Loucy (cell line): Measurements from ENCODE around the gene TMEM238.

Source experiments
- H2AFZ ChIP-seq: fragments of 200-600 bp; sonication (generic); 2 replicates; pipeline ENCODE4 v1.6.0; 2016; ENCODE audit warnings: antibody characterized with exemption, mild to moderate bottlenecking, low read length, moderate library complexity
- H3F3A ChIP-seq: fragments of 200-600 bp; 2 replicates; pipeline ENCODE4 v1.6.0; 2016; ENCODE audit warnings: antibody characterized with exemption, low read depth, mild to moderate bottlenecking
- H3K27me3 ChIP-seq: fragments of 200-600 bp; sonication (generic); 2 replicates; pipeline ENCODE4 v1.6.1; 2014; ENCODE audit warnings: low read length, mild to moderate bottlenecking; ENCODE audit not compliant: insufficient read depth, poor library complexity, severe bottlenecking
- H3K36me3 ChIP-seq: fragments of 200-600 bp; sonication (generic); 2 replicates; pipeline ENCODE4 v1.6.1; 2016; ENCODE audit warnings: low read length; ENCODE audit not compliant: insufficient read depth
- H3K4me1 ChIP-seq: fragments of 200-600 bp; sonication (generic); 2 replicates; pipeline ENCODE4 v1.5.1; 2014; ENCODE audit warnings: low read length, mild to moderate bottlenecking; ENCODE audit not compliant: insufficient read depth, poor library complexity, severe bottlenecking
- H3K4me2 ChIP-seq: fragments of 200-600 bp; sonication (generic); 2 replicates; pipeline ENCODE4 v1.6.0; 2014; ENCODE audit warnings: antibody characterized with exemption, low read length, low read depth, mild to moderate bottlenecking; ENCODE audit not compliant: poor library complexity, severe bottlenecking
- H3K4me3 ChIP-seq: fragments of 200-600 bp; sonication (generic); 2 replicates; pipeline ENCODE4 v1.5.1; 2014; ENCODE audit warnings: low read length, mild to moderate bottlenecking, mixed read lengths; ENCODE audit not compliant: poor library complexity, severe bottlenecking
- H3K79me2 ChIP-seq: fragments of 200-600 bp; sonication (generic); 2 replicates; pipeline ENCODE4 v1.6.1; 2014; ENCODE audit warnings: low read length; ENCODE audit not compliant: insufficient read depth
- H3K9ac ChIP-seq: fragments of 200-600 bp; sonication (generic); 2 replicates; pipeline ENCODE4 v1.6.0; 2014; ENCODE audit warnings: mild to moderate bottlenecking, low read depth, low read length, moderate library complexity; ENCODE audit not compliant: poor library complexity, severe bottlenecking
- H3K9me2 ChIP-seq: fragments of 200-600 bp; sonication (generic); replicated peaks from 2 replicates; pipeline ENCODE4 v1.6.1; 2016; ENCODE audit warnings: low read depth, low read length, mixed read lengths
- H3K9me3 ChIP-seq: fragments of 200-600 bp; sonication (generic); 2 replicates; pipeline ENCODE4 v1.6.1; 2014; ENCODE audit warnings: mild to moderate bottlenecking, antibody characterized with exemption, low read length, low read depth; ENCODE audit not compliant: insufficient read depth
- H4K20me1 ChIP-seq: fragments of 200-600 bp; sonication (generic); 2 replicates; pipeline ENCODE4 v1.6.0; 2014; ENCODE audit warnings: antibody characterized with exemption, low read length, mild to moderate bottlenecking; ENCODE audit not compliant: insufficient read depth, poor library complexity, severe bottlenecking
- CTCF ChIP-seq: fragments of 200-600 bp; sonication (generic); conservative IDR thresholded peaks from 2 replicates; pipeline ENCODE4 v1.5.1; 2014; ENCODE audit warnings: mild to moderate bottlenecking, antibody characterized with exemption, low read length
- EZH2phosphoT487 ChIP-seq: fragments of 200-600 bp; IDR thresholded peaks from 2 replicates; pipeline ENCODE4 v1.6.1; 2018; ENCODE audit warnings: antibody characterized with exemption, mild to moderate bottlenecking, moderate library complexity, borderline replicate concordance

TMEM238 gene

GRCh38 chr19:55352549-55353145 is 31.4 kb downstream of the TMEM238 start:
- no peaks in the 10 kb centered on the region for H3K9me3 ChIP-seq
- no peaks in the 10 kb centered on the region for H4K20me1 ChIP-seq
- H3K36me3 ChIP-seq: no peaks in the 10 kb centered on the region
- H2AFZ ChIP-seq: no peak overlapping the region
- no peak overlapping the region for H3K9ac ChIP-seq
- no peaks in the 10 kb centered on the region for H3F3A ChIP-seq
- H3K9me2 ChIP-seq: no peaks in the 10 kb centered on the region
- H3K4me2 ChIP-seq: no peak overlapping the region
- H3K4me1 ChIP-seq: no peaks in the 10 kb centered on the region
- no peaks in the 10 kb centered on the region for H3K79me2 ChIP-seq
- no peaks in the 10 kb centered on the region for H3K27me3 ChIP-seq
- TF ChIP-seq EZH2phosphoT487 (no peak), CTCF (no peak)
- H3K4me3 ChIP-seq: no peak overlapping the region

GRCh38 chr19:55352040-55352439 is 32.1 kb downstream of the TMEM238 start:
- Histone ChIP-seq H2AFZ (no peak overlapping the region), H3K4me2 (no peak overlapping the region), H3K9me3 (no peaks in the 10 kb centered on the region), H3K36me3 (no peaks in the 10 kb centered on the region), H3K4me1 (no peaks in the 10 kb centered on the region), H3F3A (no peaks in the 10 kb centered on the region), H3K4me3 (no peak overlapping the region), H3K79me2 (no peaks in the 10 kb centered on the region), H3K9ac (no peak overlapping the region), H4K20me1 (no peaks in the 10 kb centered on the region), H3K27me3 (no peaks in the 10 kb centered on the region), H3K9me2 (no peaks in the 10 kb centered on the region)
- TF ChIP-seq EZH2phosphoT487 (no peak), CTCF (no peak)

GRCh38 chr19:55350620-55351315 is 33.3 kb downstream of the TMEM238 start:
- H3K9me2 ChIP-seq: no peaks in the 10 kb centered on the region
- H3K4me1 ChIP-seq: no peaks in the 10 kb centered on the region
- no peak overlapping the region for H3K4me2 ChIP-seq
- no peak overlapping the region for H3K9ac ChIP-seq
- no peaks in the 10 kb centered on the region for H4K20me1 ChIP-seq
- H3F3A ChIP-seq: no peaks in the 10 kb centered on the region
- no peak overlapping the region for H2AFZ ChIP-seq
- H3K9me3 ChIP-seq: no peaks in the 10 kb centered on the region
- no peaks in the 10 kb centered on the region for H3K79me2 ChIP-seq
- H3K36me3 ChIP-seq: no peaks in the 10 kb centered on the region
- H3K4me3 ChIP-seq: no peak overlapping the region
- no peaks in the 10 kb centered on the region for H3K27me3 ChIP-seq
- TF ChIP-seq EZH2phosphoT487 (no peak), CTCF (no peak)
